VCaP (cell line): ENCODE results near the gene ARHGEF4.

Experiments
- H3K27ac ChIP-seq: fragments of 450-650 bp; 2 replicates; pipeline ENCODE4 v1.5.1; 2017
- TF ChIP-seq, protein P1 (sequence below): fragments of 450-650 bp; conservative IDR thresholded peaks from 2 replicates; pipeline ENCODE4 v1.5.1; 2017; ENCODE audit warnings: mild to moderate bottlenecking, moderate library complexity

Gene ARHGEF4

DNA sequence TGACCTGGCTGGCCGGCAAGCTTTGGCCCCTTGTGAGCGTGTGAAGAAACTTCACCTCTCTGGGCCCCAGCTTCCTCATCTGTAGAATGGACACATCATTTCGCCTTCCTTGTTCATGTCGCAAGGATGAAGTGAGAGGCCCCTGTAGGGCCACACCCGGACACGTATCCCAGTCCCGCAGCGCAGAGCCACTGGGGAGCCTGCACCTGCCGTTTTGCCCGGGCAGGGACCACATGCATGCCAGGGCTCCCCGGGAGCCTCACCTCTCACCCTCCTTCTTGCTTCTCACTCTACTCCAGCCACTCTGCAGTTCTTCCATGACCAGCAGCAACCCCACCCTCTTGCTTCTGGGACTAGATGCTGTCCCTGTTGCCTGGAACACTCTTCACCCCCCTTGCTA, 179.1 kb downstream of the ARHGEF4 start:
- TF ChIP-seq, protein P1, sequence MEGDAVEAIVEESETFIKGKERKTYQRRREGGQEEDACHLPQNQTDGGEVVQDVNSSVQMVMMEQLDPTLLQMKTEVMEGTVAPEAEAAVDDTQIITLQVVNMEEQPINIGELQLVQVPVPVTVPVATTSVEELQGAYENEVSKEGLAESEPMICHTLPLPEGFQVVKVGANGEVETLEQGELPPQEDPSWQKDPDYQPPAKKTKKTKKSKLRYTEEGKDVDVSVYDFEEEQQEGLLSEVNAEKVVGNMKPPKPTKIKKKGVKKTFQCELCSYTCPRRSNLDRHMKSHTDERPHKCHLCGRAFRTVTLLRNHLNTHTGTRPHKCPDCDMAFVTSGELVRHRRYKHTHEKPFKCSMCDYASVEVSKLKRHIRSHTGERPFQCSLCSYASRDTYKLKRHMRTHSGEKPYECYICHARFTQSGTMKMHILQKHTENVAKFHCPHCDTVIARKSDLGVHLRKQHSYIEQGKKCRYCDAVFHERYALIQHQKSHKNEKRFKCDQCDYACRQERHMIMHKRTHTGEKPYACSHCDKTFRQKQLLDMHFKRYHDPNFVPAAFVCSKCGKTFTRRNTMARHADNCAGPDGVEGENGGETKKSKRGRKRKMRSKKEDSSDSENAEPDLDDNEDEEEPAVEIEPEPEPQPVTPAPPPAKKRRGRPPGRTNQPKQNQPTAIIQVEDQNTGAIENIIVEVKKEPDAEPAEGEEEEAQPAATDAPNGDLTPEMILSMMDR, result no peak
- H3K27ac ChIP-seq, result peak overlapping the region; percentile 59; the same call in 1 of the 2 replicates

DNA sequence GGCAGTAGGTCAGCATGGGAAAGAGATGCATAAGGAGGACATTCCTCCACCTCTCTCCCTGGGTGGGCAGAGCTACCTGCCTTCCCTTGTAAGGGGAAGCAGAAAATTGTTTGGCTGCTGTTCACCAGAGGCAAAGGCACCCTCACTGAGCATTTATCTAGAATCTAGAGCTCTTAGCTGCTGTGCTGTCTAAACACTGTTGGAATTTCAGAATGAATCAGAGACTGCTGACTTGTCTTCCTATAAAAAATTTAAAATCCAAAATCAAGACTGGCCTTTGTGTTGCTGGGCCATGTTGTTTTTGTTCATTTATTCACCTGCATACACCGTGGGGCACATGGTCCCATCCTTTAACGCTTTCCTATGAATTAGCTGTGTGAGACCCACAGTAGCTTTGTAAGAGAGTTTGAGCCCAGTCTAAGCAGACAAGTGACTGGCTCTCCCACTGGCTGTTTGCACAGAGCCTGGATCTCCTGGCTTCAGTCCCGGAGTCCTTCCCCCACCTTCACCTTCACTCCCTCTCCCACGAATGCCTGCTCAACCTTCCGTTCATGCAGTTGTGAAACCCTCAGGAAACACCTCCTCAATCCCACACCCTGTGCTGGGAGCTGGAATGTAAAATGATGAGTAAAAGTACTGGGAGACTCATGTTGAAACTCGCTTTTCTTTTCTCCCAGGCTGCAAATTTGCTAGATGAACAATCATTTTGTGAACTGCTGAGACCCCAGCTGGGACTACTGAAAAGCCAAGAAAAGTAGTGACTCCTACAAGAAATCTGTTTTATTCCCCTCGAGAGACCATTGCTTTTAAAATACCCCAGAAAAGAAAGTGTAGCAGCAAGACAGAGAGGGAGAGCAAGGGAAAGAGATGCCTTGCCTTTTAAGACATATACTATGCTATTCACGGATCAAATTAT, 180.4 kb downstream of the ARHGEF4 start:
- TF ChIP-seq, protein P1, result no peak
- H3K27ac ChIP-seq, result peak overlapping the region; percentile 59

GRCh38 chr2:131022731-131023130, 186.0 kb downstream of the ARHGEF4 start:
- TF ChIP-seq, protein P1, result no peak
- no peak overlapping the region for H3K27ac ChIP-seq

- TF ChIP-seq, protein P1, result no peak
- no peak overlapping the region for H3K27ac ChIP-seq
These were observed 187.0 kb downstream of the ARHGEF4 start for GRCh38 chr2:131023758-131024157.

- TF ChIP-seq, protein P1, result no peak
- H3K27ac ChIP-seq, result no peak overlapping the region
These were observed 190.2 kb downstream of the ARHGEF4 start for GRCh38 chr2:131026919-131027318.

DNA sequence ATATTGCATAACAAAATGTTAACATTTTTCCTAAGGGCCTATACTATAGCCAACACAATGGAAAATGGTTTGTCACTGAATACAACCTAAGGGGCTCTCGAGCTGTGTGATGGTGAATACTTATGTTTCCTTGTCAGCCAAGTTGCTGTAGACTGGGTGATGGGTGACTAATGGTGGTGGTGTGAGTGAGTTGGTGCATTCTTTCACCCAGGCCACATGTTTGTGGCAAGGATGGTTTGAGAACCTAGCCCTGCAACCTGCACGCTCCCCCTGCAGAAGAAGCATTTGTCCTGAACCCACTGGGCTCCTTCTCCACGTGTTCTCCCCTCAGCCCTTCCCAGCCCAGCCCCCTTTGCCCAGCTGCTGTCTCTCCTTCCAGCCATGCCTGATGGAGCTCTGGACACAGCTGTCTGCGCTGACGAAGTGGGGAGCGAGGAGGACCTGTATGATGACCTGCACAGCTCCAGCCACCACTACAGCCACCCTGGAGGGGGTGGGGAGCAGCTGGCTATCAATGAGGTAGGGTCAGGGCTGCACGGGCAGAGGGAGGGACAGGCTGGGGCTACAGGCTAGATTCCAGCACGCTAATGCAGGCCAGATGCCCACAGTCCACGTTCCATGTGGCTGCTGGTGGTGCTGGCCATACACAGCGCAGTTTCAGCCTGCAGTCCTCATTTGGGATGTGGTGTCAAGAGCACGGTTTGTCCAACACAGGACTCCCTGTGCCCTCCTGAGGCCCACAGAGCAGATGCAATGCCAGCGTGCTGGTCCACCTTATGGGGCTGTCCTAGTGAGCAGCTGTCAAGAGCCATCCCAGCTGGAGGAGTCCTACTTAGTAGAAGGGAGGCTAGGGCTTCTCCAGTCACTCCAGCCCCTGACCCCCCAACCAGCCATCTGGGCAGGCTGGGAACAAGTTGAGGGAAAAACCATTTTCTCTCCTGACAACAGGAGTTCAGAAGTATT, 191.1 kb downstream of the ARHGEF4 start:
- TF ChIP-seq, protein P1, result no peak
- H3K27ac ChIP-seq, result no peak overlapping the region

DNA sequence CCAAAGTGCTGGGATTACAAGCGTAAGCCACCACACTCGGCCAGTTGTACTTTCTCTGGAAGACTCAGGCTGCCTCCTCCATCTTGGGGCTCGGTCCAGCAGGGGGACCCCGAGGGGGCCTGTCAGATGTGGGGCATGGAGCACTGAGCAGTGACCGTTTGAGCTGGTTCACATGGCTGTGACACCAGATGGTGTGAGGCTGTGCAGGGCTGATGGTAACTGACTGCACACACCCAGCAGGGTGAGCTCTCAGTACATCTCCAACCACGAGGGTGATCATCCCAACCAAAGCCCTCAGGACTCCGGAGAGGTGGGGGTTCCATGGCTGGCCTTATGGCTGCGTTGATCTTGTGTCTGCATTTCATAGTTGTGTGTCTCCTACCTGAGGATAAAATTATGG, 193.1 kb downstream of the ARHGEF4 start:
- TF ChIP-seq, protein P1, result no peak
- no peak overlapping the region for H3K27ac ChIP-seq
